Measurements from ENCODE around the gene TASP1. TPM values are rescaled to one million over a fixed set of nuclear protein-coding genes. Genes with fewer than 3 reads are reported as not detected.

TASP1 gene
- total and polyA plus RNA-seq, 2 donors from 2014 or later = 6.0 to 22.7 TPM

- Histone ChIP-seq H3K4me1 (ENCODE audit: control insufficient read depth in 2 of 3, insufficient read depth in 2 of 3, low read depth in 1 of 3, low read length in 3 of 3) (peaks cover 0 to 7% (median 0%) of the 10 kb centered on the region in 3 donors), H3K9me3 (ENCODE audit: control insufficient read depth in 2 of 3, insufficient read depth in 1 of 3, low read length in 3 of 3) (no peaks in the 10 kb centered on the region), H3K9ac (ENCODE audit: low read length in 3 of 3) (no peak overlapping the region), H3K36me3 (ENCODE audit: control insufficient read depth in 2 of 3, insufficient read depth in 3 of 3, low read length in 3 of 3) (no peaks in the 10 kb centered on the region), H3K27me3 (ENCODE audit: control insufficient read depth, insufficient read depth, low read length) (no peaks in the 10 kb centered on the region), H3K4me3 (ENCODE audit: low read length in 3 of 3) (no peak overlapping the region), H3K27ac (ENCODE audit: low read depth in 2 of 2, low read length in 2 of 2) (no peak overlapping the region)
- DNase-seq = peak in 1 of 5 donors; percentile 14
- FAIRE-seq = no peak
- no peak for TF ChIP-seq CTCF (IDR thresholded peaks at IDR 0.05; ENCODE audit: borderline replicate concordance, extremely low read depth, insufficient read depth)
- intact Hi-C loops (cut with DNase I) = no loop called here
These were observed 213.2 kb downstream of the TASP1 start for GRCh38 chr20:13425381-13426135.

- TF ChIP-seq CTCF (IDR thresholded peaks at IDR 0.05; ENCODE audit: borderline replicate concordance, extremely low read depth, insufficient read depth) = no peak
- Histone ChIP-seq H3K4me3 (ENCODE audit: low read length in 3 of 3) (no peak overlapping the region), H3K27ac (ENCODE audit: low read depth in 2 of 2, low read length in 2 of 2) (no peak overlapping the region), H3K27me3 (ENCODE audit: control insufficient read depth, insufficient read depth, low read length) (no peaks in the 10 kb centered on the region), H3K9me3 (ENCODE audit: control insufficient read depth in 2 of 3, insufficient read depth in 1 of 3, low read length in 3 of 3) (no peaks in the 10 kb centered on the region), H3K36me3 (ENCODE audit: control insufficient read depth in 2 of 3, insufficient read depth in 3 of 3, low read length in 3 of 3) (no peaks in the 10 kb centered on the region), H3K4me1 (ENCODE audit: control insufficient read depth in 2 of 3, insufficient read depth in 2 of 3, low read depth in 1 of 3, low read length in 3 of 3) (peaks cover 0 to 7% (median 0%) of the 10 kb centered on the region in 3 donors), H3K9ac (ENCODE audit: low read length in 3 of 3) (no peak overlapping the region)
- DNase-seq (no peak), FAIRE-seq (no peak)
- intact Hi-C loops (cut with DNase I) = no loop called here
These were observed 214.4 kb downstream of the TASP1 start for GRCh38 chr20:13424174-13424833.

- no peaks in the 10 kb centered on the region for H3K9me3 ChIP-seq (ENCODE audit: control insufficient read depth in 2 of 3, insufficient read depth in 1 of 3, low read length in 3 of 3)
- no peak overlapping the region for H3K27ac ChIP-seq (ENCODE audit: low read depth in 2 of 2, low read length in 2 of 2)
- no peaks in the 10 kb centered on the region for H3K36me3 ChIP-seq (ENCODE audit: control insufficient read depth in 2 of 3, insufficient read depth in 3 of 3, low read length in 3 of 3)
- intact Hi-C loops (cut with DNase I) = no loop called here
- FAIRE-seq = no peak
- H3K27me3 ChIP-seq (ENCODE audit: control insufficient read depth, insufficient read depth, low read length) = no peaks in the 10 kb centered on the region
- no peak for DNase-seq
- TF ChIP-seq CTCF (IDR thresholded peaks at IDR 0.05; ENCODE audit: borderline replicate concordance, extremely low read depth, insufficient read depth) = no peak
- no peak overlapping the region for H3K4me3 ChIP-seq (ENCODE audit: low read length in 3 of 3)
- H3K4me1 ChIP-seq (ENCODE audit: control insufficient read depth in 2 of 3, insufficient read depth in 2 of 3, low read depth in 1 of 3, low read length in 3 of 3) = peaks cover 0 to 7% (median 0%) of the 10 kb centered on the region in 3 donors
- H3K9ac ChIP-seq (ENCODE audit: low read length in 3 of 3) = no peak overlapping the region
These were observed 215.1 kb downstream of the TASP1 start for GRCh38 chr20:13423472-13424173.

All from kidney (tissue), 14 donors.